KOPT-K1 (cell line): ENCODE results near the gene CYBRD1.

Source experiments
- H3K27ac ChIP-seq: fragments of 200-600 bp; sonication (generic); 2 replicates; pipeline ENCODE4 v1.5.1; 2016; ENCODE audit warnings: antibody characterized with exemption, mild to moderate bottlenecking, low read depth, low read length; ENCODE audit not compliant: poor library complexity, severe bottlenecking
- H3K36me3 ChIP-seq: fragments of 200-600 bp; sonication (generic); 2 replicates; pipeline ENCODE4 v1.5.1; 2017; ENCODE audit warnings: antibody characterized with exemption, mild to moderate bottlenecking, low read length, moderate library complexity; ENCODE audit not compliant: insufficient read depth
- H3K9me3 ChIP-seq: fragments of 200-600 bp; sonication (generic); 2 replicates; pipeline ENCODE4 v1.5.1; 2017; ENCODE audit warnings: antibody characterized with exemption, low read length, mild to moderate bottlenecking; ENCODE audit not compliant: insufficient read depth, poor library complexity, severe bottlenecking

The CYBRD1 gene

DNA sequence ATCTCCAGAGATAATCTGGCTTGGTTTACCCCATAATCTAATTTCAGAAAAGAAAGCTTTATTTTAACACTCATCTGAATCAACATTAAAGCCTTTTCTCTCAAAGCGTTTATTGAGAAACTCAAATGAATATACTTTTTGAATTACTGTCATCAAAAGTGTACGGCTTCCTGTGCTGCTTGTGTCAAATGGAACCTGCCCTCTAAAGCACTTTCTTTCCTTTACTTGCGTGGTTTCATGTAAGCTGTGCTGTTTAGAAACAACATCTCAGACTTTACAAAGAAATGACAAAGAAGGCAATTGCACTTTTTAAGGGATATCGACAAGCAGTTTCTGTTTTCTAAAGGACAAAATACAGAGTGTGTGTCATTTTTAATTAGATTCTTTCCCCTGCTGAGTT, 35.1 kb downstream of the CYBRD1 start:
- Histone ChIP-seq H3K27ac (no peak overlapping the region), H3K36me3 (peaks cover 17% of the 10 kb centered on the region; the same call in 1 of the 2 replicates), H3K9me3 (no peaks in the 10 kb centered on the region)

GRCh38 chr2:171563301-171563700, 41.0 kb downstream of the CYBRD1 start:
- H3K9me3 ChIP-seq = no peaks in the 10 kb centered on the region
- H3K27ac ChIP-seq = no peak overlapping the region
- H3K36me3 ChIP-seq = no peaks in the 10 kb centered on the region

DNA sequence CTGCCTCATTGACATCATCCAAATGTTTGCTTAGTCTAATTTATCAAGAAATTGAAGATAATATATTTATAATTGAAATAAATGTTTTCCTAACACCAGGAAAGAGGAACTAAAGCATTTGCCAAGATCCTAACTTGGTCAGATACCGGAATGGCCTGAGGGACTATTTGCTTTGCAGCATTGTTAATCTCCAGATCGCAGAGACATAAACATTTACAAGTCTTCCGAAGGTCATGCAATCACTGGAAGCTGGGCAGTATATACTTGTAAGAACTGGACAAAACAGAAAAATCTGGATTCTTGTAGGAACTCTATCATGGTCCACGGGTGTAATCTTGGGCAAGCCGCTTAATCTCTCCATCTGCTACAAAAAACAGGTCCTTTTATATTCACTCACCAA, 42.2 kb downstream of the CYBRD1 start:
- Histone ChIP-seq H3K9me3 (no peaks in the 10 kb centered on the region), H3K27ac (no peak overlapping the region), H3K36me3 (no peaks in the 10 kb centered on the region)

GRCh38 chr2:171566057-171566456, 43.8 kb downstream of the CYBRD1 start:
- no peaks in the 10 kb centered on the region for H3K9me3 ChIP-seq
- no peaks in the 10 kb centered on the region for H3K36me3 ChIP-seq
- no peak overlapping the region for H3K27ac ChIP-seq

DNA sequence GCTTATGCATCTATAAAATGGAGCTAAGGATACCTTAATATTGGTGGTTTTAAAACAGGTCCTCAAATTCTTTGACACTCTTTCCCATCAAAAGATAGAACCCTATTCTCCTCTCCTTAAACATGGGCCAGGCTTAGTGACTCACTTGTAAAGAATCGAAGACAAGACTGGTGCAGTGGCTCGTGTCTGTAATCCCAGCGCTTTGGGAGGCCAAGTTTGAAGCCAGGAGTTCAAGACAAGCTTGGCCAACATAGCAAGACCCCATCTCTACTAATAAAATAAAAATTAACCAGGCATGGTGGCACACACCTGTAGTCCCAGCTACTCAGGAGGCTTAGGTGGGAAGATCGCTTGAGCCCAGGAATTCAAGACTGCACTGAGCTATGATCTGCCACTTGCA, 44.5 kb downstream of the CYBRD1 start:
- Histone ChIP-seq H3K9me3 (no peaks in the 10 kb centered on the region), H3K36me3 (no peaks in the 10 kb centered on the region), H3K27ac (no peak overlapping the region)

- Histone ChIP-seq H3K27ac (no peak overlapping the region), H3K9me3 (no peaks in the 10 kb centered on the region), H3K36me3 (no peaks in the 10 kb centered on the region)
Measured at GRCh38 chr2:171568089-171568488, 45.8 kb downstream of the CYBRD1 start.

DNA sequence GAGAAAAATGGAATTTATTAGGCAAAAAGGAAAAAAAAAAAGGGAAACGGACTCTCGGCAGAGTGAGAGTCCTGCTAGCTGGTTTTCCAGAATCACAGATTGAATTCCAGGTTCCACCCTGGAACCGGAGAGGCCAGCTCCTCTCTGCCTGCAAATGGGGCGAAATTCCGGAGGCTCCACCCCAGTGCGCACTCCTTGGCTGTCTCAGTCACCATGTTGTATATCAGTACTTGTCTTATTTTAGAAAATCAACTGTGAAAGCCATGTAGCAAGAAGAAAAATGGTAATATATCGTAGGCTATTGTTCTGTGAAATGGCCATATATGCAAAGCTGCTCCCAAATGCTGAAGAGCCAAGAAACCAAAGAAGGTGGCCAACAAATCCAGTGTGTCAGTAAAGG, 49.4 kb downstream of the CYBRD1 start:
- H3K9me3 ChIP-seq = no peaks in the 10 kb centered on the region
- H3K27ac ChIP-seq = no peak overlapping the region
- no peaks in the 10 kb centered on the region for H3K36me3 ChIP-seq

- Histone ChIP-seq H3K27ac (no peak overlapping the region), H3K36me3 (no peaks in the 10 kb centered on the region), H3K9me3 (no peaks in the 10 kb centered on the region)
Measured at GRCh38 chr2:171574149-171574795, 52.0 kb downstream of the CYBRD1 start.

DNA sequence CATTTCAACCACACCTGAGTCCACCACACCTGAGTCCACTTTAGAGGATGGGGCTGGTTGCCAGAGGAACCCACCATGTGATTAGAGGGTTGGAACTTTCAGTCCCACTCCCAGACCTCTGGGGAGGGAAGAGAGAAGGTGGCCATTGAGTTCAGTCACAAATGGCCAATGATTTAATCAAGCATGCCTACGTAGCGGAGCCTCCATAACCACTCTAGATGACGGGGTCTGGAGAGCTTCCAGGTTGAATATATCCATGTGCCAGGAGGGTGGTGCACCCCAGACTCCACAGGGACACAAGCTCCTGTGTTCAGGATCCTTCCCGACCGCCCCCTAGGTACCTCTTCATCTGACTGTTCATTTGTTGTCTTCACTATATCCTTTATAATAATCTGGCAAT, 53.3 kb downstream of the CYBRD1 start:
- no peak overlapping the region for H3K27ac ChIP-seq
- no peaks in the 10 kb centered on the region for H3K36me3 ChIP-seq
- H3K9me3 ChIP-seq = no peaks in the 10 kb centered on the region

GRCh38 chr2:171578127-171578803, 56.0 kb downstream of the CYBRD1 start:
- Histone ChIP-seq H3K27ac (no peak overlapping the region), H3K36me3 (no peaks in the 10 kb centered on the region), H3K9me3 (no peaks in the 10 kb centered on the region)

- no peaks in the 10 kb centered on the region for H3K36me3 ChIP-seq
- H3K9me3 ChIP-seq = no peaks in the 10 kb centered on the region
- no peak overlapping the region for H3K27ac ChIP-seq
Measured at GRCh38 chr2:171579481-171579880, 57.2 kb downstream of the CYBRD1 start.

GRCh38 chr2:171583566-171583965, 61.3 kb downstream of the CYBRD1 start:
- no peaks in the 10 kb centered on the region for H3K9me3 ChIP-seq
- H3K27ac ChIP-seq = no peak overlapping the region
- no peaks in the 10 kb centered on the region for H3K36me3 ChIP-seq

DNA sequence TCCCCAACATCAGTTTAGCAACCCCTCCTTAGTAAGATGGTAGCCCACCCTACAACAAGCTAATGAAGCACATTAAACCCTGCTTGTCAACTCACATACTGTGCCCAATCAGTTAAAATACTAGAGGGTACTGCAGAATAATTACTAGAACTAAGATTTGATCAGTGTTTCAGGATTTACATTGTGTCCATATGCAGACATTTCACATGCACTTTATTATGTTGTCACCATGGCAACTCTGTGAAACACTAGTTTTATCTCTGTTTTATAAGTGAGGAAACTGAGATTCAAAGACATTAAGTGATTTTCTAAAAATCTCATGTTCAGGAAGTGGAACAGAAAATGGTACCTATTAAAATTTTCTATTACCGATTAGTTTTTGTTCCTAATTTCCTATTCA, 61.7 kb downstream of the CYBRD1 start:
- Histone ChIP-seq H3K36me3 (no peaks in the 10 kb centered on the region), H3K27ac (no peak overlapping the region), H3K9me3 (no peaks in the 10 kb centered on the region)

GRCh38 chr2:171587132-171587531, 64.9 kb downstream of the CYBRD1 start:
- peaks cover 8% of the 10 kb centered on the region for H3K9me3 ChIP-seq
- no peak overlapping the region for H3K27ac ChIP-seq
- H3K36me3 ChIP-seq = no peaks in the 10 kb centered on the region

DNA sequence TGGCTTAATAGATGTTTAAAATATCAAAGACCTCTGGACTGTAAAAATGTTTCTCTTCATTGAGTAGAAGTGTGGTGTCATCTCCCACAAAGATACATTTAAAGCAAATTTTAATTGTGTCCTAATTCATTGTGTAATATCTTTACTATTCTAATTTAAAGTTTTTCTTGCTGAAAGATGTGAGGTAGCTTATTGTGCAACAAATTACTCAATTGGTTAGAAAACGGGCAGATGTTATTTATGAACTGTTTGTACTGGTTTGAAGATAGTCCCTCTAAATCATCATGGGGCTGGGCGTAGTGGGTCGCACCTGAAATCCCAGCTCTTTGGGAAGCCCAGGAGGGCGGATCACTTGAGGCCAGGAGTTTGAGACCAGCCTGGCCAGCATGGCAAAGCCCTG, 65.3 kb downstream of the CYBRD1 start:
- H3K27ac ChIP-seq = no peak overlapping the region
- H3K36me3 ChIP-seq = no peaks in the 10 kb centered on the region
- peaks cover 8% of the 10 kb centered on the region for H3K9me3 ChIP-seq

- Histone ChIP-seq H3K36me3 (no peaks in the 10 kb centered on the region), H3K27ac (no peak overlapping the region), H3K9me3 (peaks cover 8% of the 10 kb centered on the region)
Measured at GRCh38 chr2:171590116-171590515, 67.8 kb downstream of the CYBRD1 start.
